Naive B cell (primary cell): ENCODE data around the gene PARS2. TPM values are rescaled to one million over a fixed set of nuclear protein-coding genes. Genes with fewer than 3 reads are reported as not detected.

Source experiments
- ATAC-seq, 2 donors: fragments of 150-1000 bp; cut with Tn5 transposase; 2 replicates each; pipeline ENCODE4 v1.10.0; 2021; ENCODE audit warnings: low read depth in 2 of 2, mild to moderate bottlenecking in 2 of 2, moderate library complexity in 2 of 2
- DNase-seq: peaks from one replicate; pipeline ENCODE4 v3.0.0; 2022
- H3K27ac Mint-ChIP-seq, 6 donors: one replicate each; pipeline ENCODE4 v1.8.0; 2020 to 2022; ENCODE audit warnings: mild to moderate bottlenecking in 6 of 6, mixed read lengths in 6 of 6, moderate library complexity in 5 of 6, inconsistent platforms in 2 of 6
- H3K27me3 Mint-ChIP-seq, 3 donors: one replicate each; pipeline ENCODE4 v1.8.0; 2021 to 2022; ENCODE audit warnings: mixed read lengths in 3 of 3, mild to moderate bottlenecking in 1 of 3
- H3K36me3 Mint-ChIP-seq, 2 donors: one replicate each; pipeline ENCODE4 v1.8.0; 2020 to 2022; ENCODE audit warnings: mixed read lengths in 2 of 2, inconsistent platforms in 1 of 2, mild to moderate bottlenecking in 1 of 2
- H3K4me1 Mint-ChIP-seq, 3 donors: one replicate each; pipeline ENCODE4 v1.8.0; 2020 to 2022; ENCODE audit warnings: mixed read lengths in 3 of 3, inconsistent platforms in 1 of 3, mild to moderate bottlenecking in 1 of 3, moderate library complexity in 1 of 3
- H3K4me3 Mint-ChIP-seq, 8 donors: one replicate each; pipeline ENCODE4 v1.8.0; 2020 to 2022; ENCODE audit warnings: mild to moderate bottlenecking in 8 of 8, mixed read lengths in 8 of 8, moderate library complexity in 8 of 8, inconsistent platforms in 2 of 8
- H3K9me3 Mint-ChIP-seq, 7 donors: one replicate each; pipeline ENCODE4 v1.8.0; 2020 to 2022; ENCODE audit warnings: mixed read lengths in 7 of 7, mild to moderate bottlenecking in 5 of 7, inconsistent platforms in 2 of 7, moderate library complexity in 1 of 7
- polyA plus RNA-seq, 6 donors: library from polyadenylated mRNA; unstranded; fragments of 300-500 nt; fragmentation: Illumina TruSeq; gene quantifications; one replicate each; pipeline ENCODE4 v1.2.3, GENCODE V29; 2021; ENCODE audit warnings: low read depth in 6 of 6

The PARS2 gene
- 1 to 10 TPM in 5 of 6 donors, not detected in 1; 1.9 to 3.7 (median 3.3) TPM for polyA plus RNA-seq

GRCh38 chr1:54764133-54764921 lies at the start of gene PARS2:
Gene PARS2, minus strand, starts transcription at chr1:54764523. Its CDS starts 5,362 bp downstream, at chr1:54759161.
- H3K4me1 Mint-ChIP-seq, result peaks cover 18 to 29% (median 22%) of the 10 kb centered on the region in 3 donors

GRCh38 chr1:54814126-54814498 lies 49.8 kb upstream of the PARS2 start:
- ATAC-seq, result no peak
- H3K9me3 Mint-ChIP-seq, result no peaks in the 10 kb centered on the region
- no peaks in the 10 kb centered on the region for H3K4me1 Mint-ChIP-seq
- no peaks in the 10 kb centered on the region for H3K36me3 Mint-ChIP-seq
- H3K4me3 Mint-ChIP-seq, result no peak overlapping the region
- DNase-seq, result no peak
- H3K27me3 Mint-ChIP-seq, result peaks cover 4 to 19% (median 15%) of the 10 kb centered on the region in 3 donors
- no peak overlapping the region for H3K27ac Mint-ChIP-seq

More at GRCh38 chr1:54764133-54764921, at the start of gene PARS2:
- ATAC-seq, result peak; percentile 92 to 93
- Mint-ChIP-seq H3K27ac (peak within 1 kb of the TSS; percentile 78 to 99 (median 92)), H3K9me3 (no peaks in the 10 kb centered on the region), H3K36me3 (no peaks in the 10 kb centered on the region), H3K27me3 (peaks cover 0 to 15% (median 3%) of the 10 kb centered on the region in 3 donors), H3K4me3 (peak within 1 kb of the TSS; percentile 94 to 98 (median 96))
- DNase-seq, result peak; percentile 97

- Mint-ChIP-seq H3K27me3 (peaks cover 4 to 19% (median 15%) of the 10 kb centered on the region in 3 donors), H3K4me3 (no peak overlapping the region), H3K4me1 (no peaks in the 10 kb centered on the region), H3K9me3 (no peaks in the 10 kb centered on the region), H3K27ac (no peak overlapping the region), H3K36me3 (no peaks in the 10 kb centered on the region)
- DNase-seq (no peak), ATAC-seq (no peak)
Measured at GRCh38 chr1:54813485-54814125, 49.3 kb upstream of the PARS2 start.

- no peak for DNase-seq
- ATAC-seq, result no peak
- no peaks in the 10 kb centered on the region for H3K4me1 Mint-ChIP-seq
- H3K4me3 Mint-ChIP-seq, result no peak overlapping the region
- H3K27me3 Mint-ChIP-seq, result peaks cover 4 to 19% (median 15%) of the 10 kb centered on the region in 3 donors
- H3K9me3 Mint-ChIP-seq, result no peaks in the 10 kb centered on the region
- H3K27ac Mint-ChIP-seq, result peak overlapping the region in 1 of 6 donors; percentile 4
- H3K36me3 Mint-ChIP-seq, result no peaks in the 10 kb centered on the region
Measured at GRCh38 chr1:54812801-54813484, 48.6 kb upstream of the PARS2 start.

GRCh38 chr1:54811739-54812655 lies 47.7 kb upstream of the PARS2 start:
- Mint-ChIP-seq H3K9me3 (no peaks in the 10 kb centered on the region), H3K27me3 (peaks cover 4 to 19% (median 15%) of the 10 kb centered on the region in 3 donors), H3K27ac (no peak overlapping the region), H3K4me1 (no peaks in the 10 kb centered on the region), H3K36me3 (no peaks in the 10 kb centered on the region), H3K4me3 (no peak overlapping the region)
- DNase-seq, result no peak
- no peak for ATAC-seq

- H3K36me3 Mint-ChIP-seq, result no peaks in the 10 kb centered on the region
- DNase-seq, result no peak
Measured at GRCh38 chr1:54811066-54811465, 46.7 kb upstream of the PARS2 start.

GRCh38 chr1:54810153-54810942 lies 46.0 kb upstream of the PARS2 start:
- Mint-ChIP-seq H3K4me3 (no peak overlapping the region), H3K27ac (peak overlapping the region in 2 of 6 donors; percentile 65 to 72), H3K36me3 (no peaks in the 10 kb centered on the region), H3K9me3 (no peaks in the 10 kb centered on the region), H3K4me1 (no peaks in the 10 kb centered on the region), H3K27me3 (peaks cover 4 to 14% (median 11%) of the 10 kb centered on the region in 3 donors)
- peak; percentile 60 to 70 for ATAC-seq
- peak; percentile 22 for DNase-seq

More at GRCh38 chr1:54811066-54811465, 46.7 kb upstream of the PARS2 start:
- H3K27ac Mint-ChIP-seq, result peak overlapping the region in 1 of 6 donors; percentile 72
- peaks cover 4 to 19% (median 15%) of the 10 kb centered on the region in 3 donors for H3K27me3 Mint-ChIP-seq
- no peaks in the 10 kb centered on the region for H3K4me1 Mint-ChIP-seq
- ATAC-seq, result no peak
- H3K9me3 Mint-ChIP-seq, result no peaks in the 10 kb centered on the region
- H3K4me3 Mint-ChIP-seq, result peak overlapping the region in 1 of 8 donors; percentile 44

GRCh38 chr1:54809496-54810074 lies 45.3 kb upstream of the PARS2 start:
- Mint-ChIP-seq H3K4me1 (no peaks in the 10 kb centered on the region), H3K27ac (peak overlapping the region in 1 of 6 donors; percentile 65), H3K36me3 (no peaks in the 10 kb centered on the region), H3K9me3 (no peaks in the 10 kb centered on the region), H3K4me3 (no peak overlapping the region), H3K27me3 (peaks cover 4 to 11% (median 9%) of the 10 kb centered on the region in 3 donors)
- DNase-seq (no peak), ATAC-seq (no peak)

- ATAC-seq, result no peak
- H3K9me3 Mint-ChIP-seq, result no peaks in the 10 kb centered on the region
- H3K36me3 Mint-ChIP-seq, result no peaks in the 10 kb centered on the region
- no peak overlapping the region for H3K27ac Mint-ChIP-seq
- no peaks in the 10 kb centered on the region for H3K4me1 Mint-ChIP-seq
- H3K4me3 Mint-ChIP-seq, result no peak overlapping the region
- peaks cover 4 to 11% (median 9%) of the 10 kb centered on the region in 3 donors for H3K27me3 Mint-ChIP-seq
- DNase-seq, result no peak
Measured at GRCh38 chr1:54808443-54809207, 44.3 kb upstream of the PARS2 start.

GRCh38 chr1:54807756-54808155 lies 43.4 kb upstream of the PARS2 start:
- Mint-ChIP-seq H3K9me3 (no peaks in the 10 kb centered on the region), H3K4me1 (no peaks in the 10 kb centered on the region), H3K27me3 (peaks cover 4 to 11% (median 9%) of the 10 kb centered on the region in 3 donors), H3K27ac (no peak overlapping the region), H3K4me3 (no peak overlapping the region), H3K36me3 (no peaks in the 10 kb centered on the region)
- DNase-seq (no peak), ATAC-seq (no peak)

GRCh38 chr1:54806931-54807611 lies 42.7 kb upstream of the PARS2 start:
- H3K27me3 Mint-ChIP-seq, result peaks cover 0 to 11% (median 9%) of the 10 kb centered on the region in 3 donors
- H3K36me3 Mint-ChIP-seq, result no peaks in the 10 kb centered on the region
- ATAC-seq (no peak), DNase-seq (no peak)
- no peak overlapping the region for H3K4me3 Mint-ChIP-seq
- H3K4me1 Mint-ChIP-seq, result peaks cover 0 to under 1% (median 0%) of the 10 kb centered on the region in 3 donors
- H3K9me3 Mint-ChIP-seq, result no peaks in the 10 kb centered on the region
- peak overlapping the region in 1 of 6 donors; percentile 38 for H3K27ac Mint-ChIP-seq
